Measurements from ENCODE around the gene FANCC.
A peak's percentile ranks its signal among the peaks of the same experiment; 100 is the strongest.

Gene FANCC

DNA sequence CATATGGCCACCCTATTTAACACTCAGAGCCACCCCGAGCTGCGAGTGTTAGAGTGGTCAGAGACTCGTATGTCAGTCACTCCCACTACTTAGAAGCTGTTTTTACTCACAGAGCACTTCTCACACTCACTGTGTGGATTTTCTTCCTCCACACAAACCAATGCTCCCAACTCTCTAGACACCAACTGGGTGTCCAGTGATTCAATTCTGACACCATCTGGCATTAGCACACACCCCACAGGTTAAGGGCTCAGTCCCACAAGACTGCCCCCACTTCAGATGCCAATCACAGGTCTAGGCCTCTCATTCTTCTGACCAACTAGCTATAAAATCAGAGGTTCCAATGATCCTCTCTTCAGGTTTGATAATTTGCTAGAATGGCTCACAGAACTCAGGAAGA lies 174.8 kb downstream of the FANCC start:
- DNase-seq (ENCODE audit: low spot score): no peak

DNA sequence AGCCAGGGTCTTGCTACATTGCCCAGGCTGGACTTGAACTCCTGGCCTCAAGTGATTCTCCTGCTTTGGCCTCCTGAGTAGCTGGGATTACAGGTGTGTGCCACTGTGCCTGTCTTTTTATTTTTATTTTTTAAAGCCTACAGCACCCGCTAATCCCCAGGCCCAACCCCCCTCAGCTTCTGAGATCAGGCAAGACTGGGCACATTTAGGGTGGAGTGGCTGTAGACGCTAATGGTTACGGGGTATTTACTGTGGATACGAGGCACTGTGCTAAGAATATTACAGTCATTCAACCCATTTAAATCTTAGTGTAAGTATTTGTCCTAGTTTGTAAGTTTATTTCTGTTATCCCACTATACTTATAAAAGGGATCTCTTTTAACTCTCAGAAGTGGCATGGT lies 175.2 kb downstream of the FANCC start:
- DNase-seq (ENCODE audit: low spot score): no peak

DNA sequence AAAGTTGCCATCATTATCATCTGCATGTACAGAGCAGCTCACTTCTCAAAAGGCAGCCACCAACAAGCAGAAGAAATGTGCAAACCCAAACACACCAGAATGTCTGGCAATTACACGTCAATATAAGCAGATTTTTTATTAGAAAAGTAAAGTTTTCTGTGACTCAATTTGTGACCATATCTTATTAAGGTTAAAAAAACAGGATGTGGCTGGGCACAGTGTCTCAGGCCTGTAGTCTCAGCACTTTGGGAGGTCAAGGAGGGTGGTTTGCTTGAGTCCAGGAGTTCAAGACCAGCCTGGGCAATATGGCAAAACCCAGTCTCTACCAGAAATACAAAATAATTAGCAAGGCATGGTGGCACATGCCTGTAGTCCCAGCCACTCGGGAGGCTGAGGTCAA lies 176.7 kb downstream of the FANCC start:
- no peak for DNase-seq (ENCODE audit: low spot score)

DNA sequence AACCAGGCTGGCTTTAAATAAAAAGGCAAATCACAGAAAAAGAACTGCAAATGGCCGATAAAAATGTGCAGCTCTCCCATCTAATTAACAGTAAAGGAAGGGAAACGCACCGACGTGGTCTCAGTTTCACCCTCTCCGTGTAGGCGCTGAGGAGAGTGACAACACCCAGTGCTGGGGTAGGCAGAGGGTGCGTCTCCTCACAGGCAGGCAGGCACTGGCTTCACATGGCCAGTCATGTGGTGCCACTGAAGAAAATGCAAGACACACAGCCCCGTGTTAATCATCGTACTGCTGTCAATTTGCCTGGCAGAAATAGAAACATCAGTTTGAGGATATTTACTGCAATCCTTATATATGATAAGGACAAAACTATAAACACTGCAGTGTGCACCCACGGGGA lies 178.4 kb downstream of the FANCC start:
- no peak for DNase-seq (ENCODE audit: low spot score)

DNA sequence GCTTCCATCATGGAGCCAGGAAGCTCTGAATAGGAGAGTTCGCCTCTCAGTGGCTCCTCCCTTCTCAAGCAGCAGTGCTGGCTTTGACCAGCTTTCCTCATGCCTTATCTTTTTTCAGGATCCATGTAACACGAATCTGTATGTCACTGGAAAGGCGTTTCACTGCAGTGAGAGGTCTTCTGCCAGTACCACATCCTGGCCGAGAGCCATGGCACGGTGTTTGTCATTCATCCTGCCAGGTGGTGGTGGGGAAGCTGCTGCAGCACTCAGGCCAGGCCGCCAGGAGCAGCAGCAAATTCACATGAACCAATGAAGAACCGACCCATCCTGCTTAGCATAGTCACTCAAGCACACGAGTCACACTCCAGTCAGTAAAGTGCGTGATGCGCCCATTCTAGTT lies 179.0 kb downstream of the FANCC start:
- no peak for DNase-seq (ENCODE audit: low spot score)

DNA sequence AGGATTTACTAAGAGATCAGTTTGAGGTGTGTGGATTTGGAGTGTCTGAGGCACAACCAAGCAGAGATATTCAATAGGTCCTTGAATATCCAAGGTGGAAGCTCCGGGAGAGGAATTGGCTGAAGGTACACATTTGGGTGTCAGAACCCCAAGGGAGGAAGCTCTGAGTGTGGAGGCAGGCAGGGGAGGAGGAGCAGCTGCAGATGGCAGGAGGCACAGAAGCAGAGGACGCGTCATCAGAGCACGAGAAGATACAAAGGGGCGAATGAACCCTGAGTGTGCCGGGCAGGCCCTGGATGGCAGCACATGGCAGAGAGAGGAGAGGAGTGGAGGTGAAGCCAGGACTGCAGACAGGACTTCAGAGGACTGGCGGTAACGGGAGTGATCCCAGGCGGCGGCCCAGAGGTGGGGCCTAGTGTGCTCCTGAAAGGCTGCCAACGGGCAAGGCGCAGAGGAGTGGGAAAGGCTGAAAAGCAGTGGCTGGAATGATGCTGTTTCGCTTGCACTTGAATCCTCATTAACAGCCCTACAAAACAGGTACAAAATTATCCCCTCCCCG lies 179.8 kb downstream of the FANCC start:
- DNase-seq (ENCODE audit: low spot score): no peak

DNA sequence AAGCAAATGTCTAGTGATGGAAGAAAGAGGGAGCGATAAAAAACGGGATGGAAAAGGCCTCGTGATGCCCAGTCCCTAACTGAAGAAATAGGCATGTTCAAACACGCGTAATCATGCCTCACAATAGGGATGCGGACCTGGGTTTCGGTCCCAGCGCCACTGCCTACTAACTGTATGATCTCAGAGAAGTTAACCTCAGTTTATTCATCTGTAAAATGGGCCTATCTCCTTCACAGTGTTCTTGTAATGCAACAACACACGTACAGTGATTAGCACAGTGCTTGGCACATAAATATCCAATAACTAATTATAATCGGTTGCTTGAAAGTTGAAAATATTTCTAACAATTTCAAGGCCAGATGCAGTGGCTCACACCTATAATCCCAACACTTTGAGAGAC lies 181.8 kb downstream of the FANCC start:
- no peak for DNase-seq (ENCODE audit: low spot score)

DNA sequence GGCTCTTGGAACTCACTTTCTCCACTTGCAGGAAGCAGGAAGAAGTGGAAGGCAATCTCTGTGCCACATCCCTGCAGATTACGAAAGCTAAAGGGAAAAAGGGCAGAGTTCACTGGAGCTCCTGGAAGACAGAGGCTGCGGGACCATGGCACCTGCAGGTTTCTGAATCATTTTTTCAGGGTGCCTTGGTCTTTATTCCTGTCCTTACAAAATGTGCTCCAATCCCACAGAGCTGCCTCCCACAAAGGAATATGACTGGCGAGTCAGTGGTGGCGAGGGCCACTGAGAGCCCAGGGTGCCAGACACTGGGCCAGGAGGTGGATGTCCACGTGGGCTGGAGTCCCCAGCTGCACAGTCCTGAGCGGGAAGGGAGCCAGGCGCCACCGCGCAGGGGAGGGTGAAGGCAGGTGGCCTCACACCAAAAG lies 183.0 kb downstream of the FANCC start:
- DNase-seq (ENCODE audit: low spot score): no peak

DNA sequence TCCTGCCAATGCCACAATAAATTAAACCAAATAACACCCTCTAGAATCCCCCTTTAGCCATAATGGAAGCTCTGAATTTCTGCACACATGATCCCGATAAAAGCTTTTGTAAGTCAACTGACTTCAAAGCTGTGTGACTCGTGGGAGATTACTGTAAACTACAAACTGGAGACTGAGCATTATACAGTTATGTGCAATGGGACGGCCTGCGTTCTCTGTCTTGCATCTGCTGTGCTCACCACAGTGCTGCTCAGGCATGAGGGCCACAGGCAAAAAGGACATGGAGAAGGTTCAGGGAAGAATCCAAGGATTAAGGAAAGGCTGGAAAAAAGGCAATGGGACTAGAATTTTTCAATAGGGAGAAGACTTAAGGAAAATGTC lies 184.2 kb downstream of the FANCC start:
- no peak for DNase-seq (ENCODE audit: low spot score)

DNA sequence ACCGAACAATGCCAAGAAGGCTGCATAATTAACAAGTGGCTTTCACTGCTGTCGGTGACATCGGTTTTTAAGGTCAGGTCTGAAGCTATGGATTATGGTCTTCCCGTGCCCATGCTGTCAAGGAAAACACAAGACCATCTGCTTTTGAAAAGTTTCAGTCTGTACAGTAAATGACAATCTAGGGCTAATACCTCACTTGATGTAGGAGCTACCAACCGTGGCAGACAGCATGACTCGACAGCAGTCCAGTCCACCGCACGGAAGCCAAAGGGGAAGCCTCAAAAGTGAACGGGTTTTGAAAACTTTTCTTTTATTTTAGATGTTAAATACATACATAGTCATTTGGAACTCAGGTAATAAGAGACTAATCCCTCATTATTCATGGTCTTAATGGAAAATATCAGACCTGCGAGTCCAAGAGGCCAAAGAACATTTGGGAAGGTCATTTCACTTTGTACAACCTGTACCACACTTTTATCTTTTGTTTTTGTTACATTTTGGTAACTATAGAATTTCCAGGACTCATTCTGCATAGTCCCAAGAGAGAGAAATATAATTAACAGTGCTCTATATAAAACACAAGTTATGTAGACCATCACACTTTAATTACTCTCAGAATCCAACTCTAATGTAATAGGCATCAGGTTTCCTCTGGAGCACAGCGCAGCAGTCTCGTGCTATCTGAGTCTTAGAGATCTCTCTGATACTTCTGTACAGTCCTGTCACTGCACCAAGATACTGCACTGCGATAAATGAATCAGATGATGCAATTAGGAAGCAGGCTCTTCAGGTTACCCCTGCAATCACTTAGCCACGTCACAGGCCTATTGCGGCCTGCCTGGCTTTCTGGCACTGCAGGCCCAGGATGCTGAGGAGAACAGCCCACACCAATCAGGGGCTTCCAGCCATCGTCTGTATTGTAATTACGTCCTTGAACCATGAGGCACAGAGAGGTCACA lies 184.9 kb downstream of the FANCC start:
- DNase-seq (ENCODE audit: low spot score): no peak

DNA sequence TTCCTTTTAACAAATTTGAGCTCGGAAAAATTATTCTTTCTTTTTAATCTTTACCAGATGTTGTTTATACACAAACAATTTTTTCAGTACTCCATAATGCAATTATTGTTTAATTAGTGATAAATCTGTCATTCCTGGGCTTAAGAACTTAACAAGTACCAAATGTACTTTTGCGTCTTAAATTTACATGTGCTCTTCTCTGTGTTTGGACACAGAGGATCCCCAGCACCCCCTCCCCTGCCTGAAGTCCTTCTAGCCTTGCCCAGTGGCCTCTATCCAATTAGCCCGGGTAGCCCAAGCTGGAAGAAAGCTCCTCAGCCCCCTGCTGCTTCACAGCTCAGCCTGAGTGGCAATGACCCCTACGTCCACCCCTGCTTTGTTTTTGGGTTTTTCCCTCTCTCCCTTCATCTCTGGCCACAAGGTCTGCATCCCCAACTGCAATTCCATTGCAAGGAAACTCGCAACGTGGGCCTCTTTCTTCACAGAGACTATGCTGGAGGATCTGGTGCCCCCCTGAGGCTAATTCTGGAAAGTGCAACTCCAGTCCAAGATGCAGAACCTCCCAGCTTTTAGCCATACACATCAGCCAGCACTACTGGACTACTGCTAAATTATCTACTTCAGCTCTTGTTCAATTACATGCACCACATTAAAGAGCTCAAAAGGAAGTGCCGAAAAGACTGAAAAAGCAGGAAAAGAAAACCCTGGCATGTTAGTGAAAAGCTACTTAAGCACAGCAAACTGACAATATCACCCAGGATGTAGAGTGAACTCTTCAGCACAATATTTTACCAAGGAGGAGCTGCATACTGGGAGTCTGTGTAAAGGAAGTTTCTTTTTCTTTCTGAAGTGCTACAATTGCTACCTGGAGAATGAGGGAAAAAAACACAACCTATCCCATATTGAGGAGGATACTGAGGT lies 186.2 kb downstream of the FANCC start:
- DNase-seq (ENCODE audit: low spot score): peak; percentile 46

DNA sequence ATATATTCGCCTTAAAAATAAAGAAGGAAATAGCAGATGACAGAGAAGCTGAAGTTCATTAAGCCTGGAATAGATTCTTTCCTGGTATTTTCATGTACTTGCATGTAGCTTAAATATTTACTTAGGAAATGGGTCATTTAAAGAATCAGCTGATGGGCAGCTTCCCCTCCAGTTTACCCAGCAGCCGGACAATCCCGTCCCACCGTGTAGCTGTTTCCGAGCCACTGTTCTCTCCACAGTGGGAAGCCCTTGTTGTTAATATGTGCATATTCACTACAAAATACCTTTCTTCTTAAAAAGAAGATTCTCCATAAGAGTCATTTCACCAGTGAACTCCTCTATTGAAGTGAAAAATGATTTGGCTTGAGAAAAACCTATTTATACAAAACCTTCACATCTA lies 187.0 kb downstream of the FANCC start:
- DNase-seq (ENCODE audit: low spot score): no peak

DNA sequence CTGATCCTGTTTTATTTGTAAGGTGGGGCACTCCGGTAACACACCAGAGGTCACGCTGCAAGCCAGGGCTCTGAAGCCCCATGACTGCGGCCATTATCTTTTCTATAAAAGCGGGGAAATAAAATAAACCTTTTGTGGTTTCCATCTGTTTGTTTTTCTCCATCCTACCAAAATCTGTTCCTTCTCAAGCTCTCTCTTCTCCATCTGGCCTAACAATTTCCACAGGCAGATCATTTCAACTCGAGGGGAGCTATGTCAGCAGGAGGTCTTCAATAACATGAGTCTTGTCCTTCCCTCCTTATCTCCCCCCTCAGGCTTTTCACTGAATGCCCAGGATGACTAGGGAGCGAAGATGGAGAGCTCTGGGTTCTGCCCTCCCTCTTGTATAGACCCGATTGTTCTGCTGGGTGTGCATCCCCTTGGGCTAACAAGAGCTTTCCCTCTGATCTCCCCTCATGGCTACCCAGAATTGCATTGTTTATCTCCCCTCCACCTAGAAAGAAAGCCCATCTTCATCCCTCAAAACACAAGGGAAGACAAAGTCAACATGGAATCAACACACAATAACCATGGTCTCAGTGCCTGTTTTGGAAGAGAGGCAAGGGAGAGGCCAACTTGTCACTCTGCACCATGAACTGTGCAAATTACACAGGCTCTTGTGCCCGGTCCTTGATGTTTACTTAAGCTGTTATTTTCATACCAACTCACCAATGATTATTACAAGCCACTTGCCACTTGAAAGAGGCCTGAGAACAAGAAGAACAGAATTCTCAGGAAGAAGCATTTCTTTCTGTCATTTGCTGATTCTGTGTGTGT lies 187.8 kb downstream of the FANCC start:
- no peak for DNase-seq (ENCODE audit: low spot score)

DNA sequence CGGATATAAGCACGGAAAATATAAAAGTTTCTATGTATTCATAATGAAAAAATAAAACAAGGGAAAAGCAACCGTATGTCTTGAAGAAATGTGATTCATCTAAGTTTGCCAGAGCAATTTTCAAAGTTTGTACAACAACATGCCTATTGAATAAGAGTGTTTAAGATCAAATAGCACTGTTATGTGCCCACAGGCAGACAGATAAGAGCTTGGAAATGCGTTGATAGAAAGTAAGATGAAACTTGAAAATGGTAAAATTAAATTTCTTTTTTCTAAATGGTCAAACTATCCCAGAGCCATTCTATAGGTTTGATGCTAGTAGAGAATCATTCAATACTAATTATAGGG lies 189.4 kb downstream of the FANCC start:
- DNase-seq (ENCODE audit: low spot score): no peak

DNA sequence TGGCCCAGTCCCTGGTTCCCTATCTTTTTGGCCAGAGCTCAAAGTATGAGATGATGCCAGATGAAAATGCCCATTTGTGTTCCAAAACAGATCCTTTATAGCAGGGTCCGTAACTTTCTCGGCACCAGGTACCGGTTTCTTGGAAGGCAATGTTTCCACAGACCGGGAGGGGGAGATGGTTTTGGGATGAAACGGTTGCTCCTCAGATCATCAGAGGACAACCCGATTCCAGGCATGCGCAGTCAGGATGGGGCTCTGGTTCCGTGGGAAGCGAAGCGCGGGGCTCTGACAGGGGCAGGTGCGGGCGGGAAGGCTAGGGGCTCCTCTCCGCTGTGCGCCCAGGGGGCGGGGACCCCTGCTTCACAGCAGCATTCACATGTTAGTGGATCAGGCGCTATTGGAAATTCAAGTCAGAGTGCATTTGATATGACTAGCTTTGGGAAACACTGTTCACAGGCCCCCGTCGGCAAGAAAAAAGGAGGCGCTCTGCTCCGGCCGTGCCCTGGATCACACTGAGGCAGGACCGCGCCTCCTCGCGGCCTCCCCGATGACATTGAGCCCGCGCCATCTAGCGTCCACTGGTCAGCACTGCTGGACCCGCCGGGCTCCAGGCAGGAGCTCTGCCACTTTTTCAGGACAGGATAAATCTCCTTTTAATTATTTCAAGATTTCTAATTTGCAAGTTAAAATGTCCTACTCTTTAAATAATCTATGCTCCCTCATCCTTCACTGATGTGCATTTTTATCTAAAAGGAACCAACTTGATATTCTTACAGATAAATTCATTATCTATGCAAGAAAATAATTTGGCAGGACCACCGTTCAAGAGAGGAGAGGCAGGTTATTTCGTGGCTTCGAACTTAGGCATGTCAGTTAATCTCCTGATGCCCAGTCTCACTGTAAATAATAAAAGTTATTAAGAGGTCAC lies 190.0 kb downstream of the FANCC start:
- DNase-seq (ENCODE audit: low spot score): peak; percentile 59

DNA sequence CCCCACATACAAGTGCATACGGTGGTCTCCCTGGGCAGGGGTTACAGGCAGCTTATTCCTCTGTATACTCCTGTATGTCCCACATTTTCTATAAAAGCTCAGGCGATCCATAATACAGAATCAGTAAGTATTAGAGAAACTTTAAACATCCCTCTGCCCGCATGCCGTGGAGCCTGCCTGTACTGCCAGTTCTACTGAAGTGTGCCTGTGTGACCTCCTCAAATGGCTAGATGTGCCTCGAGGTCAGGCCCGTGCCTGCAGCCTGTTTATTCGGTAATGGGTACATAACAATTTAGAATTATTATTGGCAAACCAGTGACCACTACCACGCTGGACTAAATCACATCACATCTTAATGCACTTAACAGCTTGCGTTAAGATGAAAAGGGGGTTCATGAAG lies 190.8 kb downstream of the FANCC start:
- DNase-seq (ENCODE audit: low spot score): no peak

DNA sequence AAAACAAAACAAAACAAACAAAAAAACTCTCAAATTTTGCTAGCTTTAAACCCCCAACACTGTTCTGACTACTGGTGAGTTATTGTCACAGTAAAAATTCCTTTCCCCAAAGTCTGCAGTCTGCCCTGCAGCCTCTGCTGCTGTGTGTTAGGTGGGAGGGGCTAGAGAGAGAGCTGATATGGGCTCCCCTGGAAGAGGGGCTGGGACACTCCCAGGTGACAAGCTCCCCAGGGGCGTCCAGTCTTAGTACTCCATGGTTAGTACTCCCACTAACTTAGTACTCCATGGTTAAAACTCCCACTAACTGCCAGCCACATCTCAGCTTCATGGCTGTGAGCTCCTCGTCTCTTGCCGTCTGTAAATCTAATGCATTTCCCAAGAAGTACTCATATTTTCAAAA lies 191.9 kb downstream of the FANCC start:
- no peak for DNase-seq (ENCODE audit: low spot score)

DNA sequence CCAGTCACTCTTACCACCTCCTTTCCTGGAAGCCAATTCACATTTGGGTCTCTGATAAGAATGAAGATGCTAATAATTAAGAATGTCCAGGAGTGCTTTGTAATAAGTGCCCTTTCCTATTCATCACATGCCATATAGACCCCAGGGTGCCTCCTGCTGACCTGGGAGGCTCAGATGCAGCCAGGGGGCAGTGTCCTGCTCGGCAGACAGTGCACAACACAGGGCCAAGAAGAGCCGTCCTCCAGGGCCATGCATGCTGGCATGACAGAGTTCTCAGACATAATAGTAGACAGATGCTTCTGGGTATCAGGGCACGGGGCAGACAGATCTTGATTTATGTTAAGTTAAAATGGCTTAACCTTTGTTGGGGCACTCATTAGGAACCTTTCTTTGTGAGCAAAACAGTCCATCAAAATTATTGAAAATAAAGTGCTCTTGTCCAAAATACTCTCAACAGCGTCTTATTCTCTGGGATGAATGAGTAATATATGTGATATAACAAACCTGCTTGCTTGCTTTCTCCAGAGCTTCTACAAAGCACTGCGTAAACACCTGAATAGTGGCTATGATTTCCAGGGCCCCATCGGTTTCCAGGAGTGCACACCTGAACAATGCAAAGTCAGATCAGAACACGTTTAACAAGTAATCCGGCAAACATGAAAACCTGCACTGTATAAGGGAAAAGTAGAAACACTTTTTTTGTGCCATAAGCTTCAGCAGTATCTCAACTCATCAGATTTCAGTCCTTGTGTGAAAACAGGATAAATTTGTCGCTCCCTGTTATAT lies 192.7 kb downstream of the FANCC start:
- peak; percentile 17 for DNase-seq (ENCODE audit: low spot score)

DNA sequence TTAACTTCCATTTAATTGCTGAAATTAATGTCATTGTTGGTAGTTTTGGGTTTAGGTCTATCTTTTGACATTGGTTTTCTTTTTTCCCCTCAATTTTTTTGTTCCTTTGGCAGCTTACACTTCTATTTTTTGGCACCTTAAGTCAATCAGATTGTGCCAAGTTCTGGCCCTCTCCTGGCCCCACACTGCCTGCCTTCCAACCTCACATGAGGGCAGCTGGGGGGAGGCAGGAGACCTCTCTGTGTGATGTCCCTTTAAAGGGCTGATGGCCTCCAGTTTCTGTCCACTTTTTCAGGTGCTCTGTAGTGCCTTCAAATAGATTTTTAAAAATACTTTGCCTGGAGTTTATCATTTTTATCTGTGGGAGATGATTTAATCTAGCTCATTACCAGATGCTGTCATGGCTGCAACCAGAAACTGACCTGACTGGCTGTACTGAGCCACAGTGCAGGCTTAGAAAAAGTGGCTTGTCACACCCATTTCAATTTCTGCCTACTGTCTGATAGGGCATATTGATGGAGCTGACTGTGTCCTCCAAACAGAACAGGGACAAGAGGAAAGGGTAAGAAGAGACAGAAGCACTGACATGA lies 196.6 kb downstream of the FANCC start:
- DNase-seq (ENCODE audit: low spot score): no peak

DNA sequence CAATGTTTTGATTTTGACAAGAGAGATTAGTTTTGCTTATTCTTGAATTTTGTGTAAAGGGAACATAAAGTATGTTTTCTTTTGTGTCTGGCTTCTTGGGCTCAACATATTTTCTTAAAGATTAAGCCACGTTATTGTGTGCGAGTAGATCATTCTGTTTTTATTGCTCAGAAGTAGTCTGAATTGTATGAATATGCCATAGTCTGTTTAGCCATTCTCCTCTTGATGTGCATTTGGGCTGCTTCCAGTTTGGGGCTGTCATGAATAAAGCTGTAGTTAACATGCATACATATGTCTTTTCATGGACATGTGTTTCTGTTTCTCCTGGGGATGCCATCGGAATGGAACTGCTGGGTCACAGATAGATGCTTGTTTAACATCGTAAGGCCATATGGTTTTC lies 198.9 kb downstream of the FANCC start:
- DNase-seq (ENCODE audit: low spot score): no peak
